ENCODE measurements around the gene BEAN1. TPM values are rescaled to one million over a fixed set of nuclear protein-coding genes. Genes with fewer than 3 reads are reported as not detected.

BEAN1 gene
- total RNA-seq, 6 donors from 2014 or later = 0.22 to 1.0 (median 0.35) TPM; not detected in 2

GRCh38 chr16:66481943-66482390, 54.9 kb downstream of the BEAN1 start:
- no peak for TF ChIP-seq POLR2A (IDR thresholded peaks at IDR 0.05)
- no peak for TF ChIP-seq POLR2AphosphoS5 (IDR thresholded peaks at IDR 0.05)
- no peak for TF ChIP-seq CTCF (IDR thresholded peaks at IDR 0.05)
- no peak for TF ChIP-seq EP300 (IDR thresholded peaks at IDR 0.05)
- Histone ChIP-seq H3K4me3 (no peak overlapping the region), H3K36me3 (no peaks in the 10 kb centered on the region), H3K27me3 (no peaks in the 10 kb centered on the region), H3K9me3 (no peaks in the 10 kb centered on the region), H3K4me1 (peaks cover 11 to 31% (median 21%) of the 10 kb centered on the region in 4 donors), H3K27ac (no peak overlapping the region)
- DNase-seq = no peak
- no peak for ATAC-seq (ENCODE audit: low FRiP score in 2 of 2)
- WGBS, 2 donors = 80 to 82% methylated on average over 7 of the region's 7 CpGs

GRCh38 chr16:66483689-66484452, 56.8 kb downstream of the BEAN1 start:
- Histone ChIP-seq H3K36me3 (no peaks in the 10 kb centered on the region), H3K4me1 (peaks cover 17 to 32% (median 24%) of the 10 kb centered on the region in 4 donors), H3K4me3 (no peak overlapping the region), H3K27ac (no peak overlapping the region), H3K27me3 (no peaks in the 10 kb centered on the region), H3K9me3 (no peaks in the 10 kb centered on the region)
- peak; percentile 76 to 85 for ATAC-seq (ENCODE audit: low FRiP score in 2 of 2)
- DNase-seq = peak; percentile 87 to 94
- TF ChIP-seq EP300 (IDR thresholded peaks at IDR 0.05) (no peak), CTCF (IDR thresholded peaks at IDR 0.05) (peak; percentile 85 to 96 (median 90))
- 42 to 44% methylated on average over 14 of the region's 14 CpGs for WGBS, 2 donors

GRCh38 chr16:66484453-66485213, 57.5 kb downstream of the BEAN1 start:
- Histone ChIP-seq H3K36me3 (no peaks in the 10 kb centered on the region), H3K27me3 (no peaks in the 10 kb centered on the region), H3K27ac (no peak overlapping the region), H3K4me1 (peaks cover 17 to 27% (median 21%) of the 10 kb centered on the region in 4 donors), H3K9me3 (no peaks in the 10 kb centered on the region), H3K4me3 (no peak overlapping the region)
- WGBS, 2 donors = 86 to 90% methylated on average over 15 of the region's 15 CpGs
- no peak for ATAC-seq (ENCODE audit: low FRiP score in 2 of 2)
- TF ChIP-seq CTCF (IDR thresholded peaks at IDR 0.05) (no peak), POLR2AphosphoS5 (IDR thresholded peaks at IDR 0.05) (no peak), EP300 (IDR thresholded peaks at IDR 0.05) (no peak), POLR2A (IDR thresholded peaks at IDR 0.05) (no peak)
- no peak for DNase-seq

GRCh38 chr16:66485376-66485775, 58.3 kb downstream of the BEAN1 start:
- TF ChIP-seq POLR2A (IDR thresholded peaks at IDR 0.05) (no peak), EP300 (IDR thresholded peaks at IDR 0.05) (no peak), CTCF (IDR thresholded peaks at IDR 0.05) (no peak), POLR2AphosphoS5 (IDR thresholded peaks at IDR 0.05) (no peak)
- no peak for DNase-seq

More at GRCh38 chr16:66485376-66485775, 58.3 kb downstream of the BEAN1 start:
- Histone ChIP-seq H3K27ac (no peak overlapping the region), H3K4me1 (peaks cover 17 to 27% (median 22%) of the 10 kb centered on the region in 4 donors), H3K4me3 (no peak overlapping the region), H3K27me3 (no peaks in the 10 kb centered on the region), H3K9me3 (no peaks in the 10 kb centered on the region), H3K36me3 (no peaks in the 10 kb centered on the region)
- WGBS, 2 donors = 76% methylated on average over 6 of the region's 6 CpGs; no CpG with 5 or more reads in 1 of the 2 donors
- no peak for ATAC-seq (ENCODE audit: low FRiP score in 2 of 2)
